Dedifferentiated amniotic fluid mesenchymal stem cell (primary cell): ENCODE data around the gene CARNS1.

ENCODE experiments used
- DNase-seq: peaks from one replicate; pipeline ENCODE4 v3.0.0-alpha.2; 2016; ENCODE audit errors: extremely low spot score

Gene CARNS1

GRCh38 chr11:67441098-67441563 lies 25.7 kb downstream of the CARNS1 start:
- no peak for DNase-seq

GRCh38 chr11:67441731-67442351 lies 26.4 kb downstream of the CARNS1 start:
- DNase-seq: no peak

GRCh38 chr11:67442504-67443404 lies 27.3 kb downstream of the CARNS1 start:
- DNase-seq: no peak

GRCh38 chr11:67445515-67445914 lies 30.0 kb downstream of the CARNS1 start:
- no peak for DNase-seq

GRCh38 chr11:67448220-67448609 lies 32.7 kb downstream of the CARNS1 start:
- no peak for DNase-seq

GRCh38 chr11:67449116-67449844 lies 33.8 kb downstream of the CARNS1 start:
- no peak for DNase-seq

- no peak for DNase-seq
Observed at GRCh38 chr11:67450796-67451657, 35.5 kb downstream of the CARNS1 start.

GRCh38 chr11:67451658-67451976 lies 36.1 kb downstream of the CARNS1 start:
- no peak for DNase-seq

- no peak for DNase-seq
Observed at GRCh38 chr11:67452141-67452952, 36.9 kb downstream of the CARNS1 start, which contains the start of gene GPR152. Gene GPR152, minus strand, starts transcription at chr11:67452729. Its CDS starts 5 bp downstream, at chr11:67452724.

- DNase-seq: no peak
Observed at GRCh38 chr11:67453816-67454732, 38.6 kb downstream of the CARNS1 start.

GRCh38 chr11:67455054-67455453 lies 39.6 kb downstream of the CARNS1 start, which contains the start of gene CABP4:
Gene CABP4, plus strand, starts transcription at chr11:67455354. Its CDS starts 70 bp downstream, at chr11:67455424.
- no peak for DNase-seq

GRCh38 chr11:67456068-67456705 lies 40.7 kb downstream of the CARNS1 start:
- no peak for DNase-seq

GRCh38 chr11:67457453-67457852 lies 42.0 kb downstream of the CARNS1 start:
- DNase-seq: no peak

- no peak for DNase-seq
Observed at GRCh38 chr11:67458266-67458665, 42.8 kb downstream of the CARNS1 start.

- DNase-seq: no peak
Observed at GRCh38 chr11:67463186-67463585, 47.7 kb downstream of the CARNS1 start.

- no peak for DNase-seq
Observed at GRCh38 chr11:67463680-67464410, 48.4 kb downstream of the CARNS1 start.

GRCh38 chr11:67464411-67465188 lies 49.1 kb downstream of the CARNS1 start:
- no peak for DNase-seq

GRCh38 chr11:67465189-67465510 lies 49.7 kb downstream of the CARNS1 start:
- no peak for DNase-seq
